Activated T-cell treated with anti-CD3 and anti-CD28 coated beads for 4 hours (primary cell): ENCODE results near the gene MEGF6.

ENCODE experiments used
- DNase-seq: peaks from one replicate; pipeline ENCODE4 v3.0.0-alpha.2; 2020

Gene MEGF6

DNA sequence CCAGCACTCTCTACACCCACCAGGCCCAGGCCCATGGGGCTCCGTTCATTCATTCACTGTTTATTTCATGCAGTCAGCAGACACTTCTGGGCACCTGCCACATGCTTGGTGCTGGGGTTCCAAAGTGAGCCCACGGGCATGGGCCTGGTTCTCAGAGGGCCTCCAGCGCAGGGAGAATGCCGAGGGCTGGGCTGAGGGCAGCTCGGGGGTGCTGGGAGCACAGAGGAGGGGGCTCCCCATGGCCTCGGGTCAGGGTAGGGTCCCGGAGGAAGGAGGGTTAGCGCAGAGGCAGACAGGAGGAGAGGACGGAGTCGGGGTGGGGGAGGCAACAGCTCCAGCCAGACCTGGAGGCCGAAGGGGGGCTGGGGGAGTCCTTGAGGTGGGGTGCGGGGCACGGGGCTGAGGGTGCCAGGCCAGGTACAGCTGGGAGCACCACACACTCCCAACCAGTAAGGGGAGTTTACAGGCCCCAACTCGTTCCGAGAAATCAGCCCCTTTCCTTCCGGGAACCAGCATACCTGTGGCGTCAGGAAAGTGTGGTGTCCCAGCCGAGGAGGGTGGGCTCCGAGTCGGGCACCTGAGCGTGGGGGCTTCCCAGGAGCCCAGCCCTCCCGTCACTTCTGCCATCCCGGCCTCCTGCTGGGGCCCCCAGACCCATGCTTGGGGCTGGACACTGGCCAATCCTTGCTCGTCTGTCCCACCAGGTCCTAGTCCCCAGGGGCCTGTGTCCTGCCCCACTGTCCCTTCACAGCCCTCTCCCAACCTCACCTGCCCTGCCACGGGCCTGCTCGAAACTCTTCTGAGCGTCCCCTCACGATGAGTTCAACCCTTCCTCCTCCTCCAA is 146.0 kb downstream of the MEGF6 start:
- DNase-seq = no peak

DNA sequence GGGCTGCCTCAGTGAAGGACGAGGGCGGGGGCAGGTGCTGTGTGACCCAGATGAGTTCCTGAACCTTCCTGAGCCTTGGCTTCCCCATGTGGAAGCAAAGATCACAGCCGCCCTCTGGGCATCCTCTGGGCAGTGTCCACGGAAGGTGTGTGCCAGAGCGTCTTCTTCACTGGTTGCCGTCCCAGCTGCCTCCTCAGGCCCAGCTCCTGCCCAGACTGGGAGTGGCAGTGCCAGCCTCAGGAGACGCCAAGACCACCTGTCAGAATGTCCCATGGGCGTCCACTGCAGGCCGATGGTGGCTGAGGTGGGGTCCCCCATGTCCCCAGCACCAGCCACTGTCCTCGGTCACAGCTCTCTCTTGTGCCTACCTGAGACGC is 146.7 kb downstream of the MEGF6 start:
- DNase-seq = no peak

GRCh38 chr1:3463891-3464648 is 147.2 kb downstream of the MEGF6 start:
- DNase-seq = no peak

- no peak for DNase-seq
Measured at GRCh38 chr1:3463408-3463863, 147.9 kb downstream of the MEGF6 start.

DNA sequence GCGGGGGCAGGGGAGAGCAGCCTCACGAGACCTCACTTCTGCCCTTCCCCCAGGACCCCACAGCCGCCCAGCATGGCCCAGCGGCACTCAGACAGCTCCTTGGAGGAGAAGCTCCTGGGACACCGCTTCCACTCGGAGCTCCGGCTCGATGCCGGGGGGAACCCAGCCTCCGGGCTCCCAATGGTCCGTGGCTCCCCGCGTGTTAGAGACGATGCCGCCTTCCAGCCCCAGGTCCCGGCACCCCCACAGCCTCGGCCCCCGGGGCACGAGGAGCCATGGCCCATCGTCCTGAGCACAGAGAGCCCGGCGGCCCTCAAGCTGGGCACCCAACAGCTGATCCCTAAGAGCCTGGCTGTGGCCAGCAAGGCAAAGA is 148.3 kb downstream of the MEGF6 start:
- DNase-seq = no peak

- no peak for DNase-seq
Measured at GRCh38 chr1:3462356-3463012, 148.8 kb downstream of the MEGF6 start.

DNA sequence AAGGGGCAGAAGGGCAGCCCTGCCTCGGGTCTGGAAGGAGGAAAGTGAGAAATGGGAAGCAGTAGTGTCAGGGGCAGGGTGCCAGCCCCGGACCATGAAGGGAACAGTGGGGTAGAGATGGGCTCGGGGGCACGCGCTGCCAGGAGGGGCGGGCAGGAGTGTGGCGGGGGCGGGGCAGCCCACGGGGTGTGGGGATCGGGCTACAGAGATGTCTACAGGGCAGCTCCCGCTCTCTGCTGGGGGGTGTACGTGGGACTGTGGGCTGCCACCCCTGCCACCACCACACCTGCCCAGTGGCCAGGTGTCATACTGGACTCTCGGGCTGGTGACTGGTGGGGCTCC is 149.4 kb downstream of the MEGF6 start:
- no peak for DNase-seq

- no peak for DNase-seq
Measured at GRCh38 chr1:3461238-3461933, 149.9 kb downstream of the MEGF6 start.

DNA sequence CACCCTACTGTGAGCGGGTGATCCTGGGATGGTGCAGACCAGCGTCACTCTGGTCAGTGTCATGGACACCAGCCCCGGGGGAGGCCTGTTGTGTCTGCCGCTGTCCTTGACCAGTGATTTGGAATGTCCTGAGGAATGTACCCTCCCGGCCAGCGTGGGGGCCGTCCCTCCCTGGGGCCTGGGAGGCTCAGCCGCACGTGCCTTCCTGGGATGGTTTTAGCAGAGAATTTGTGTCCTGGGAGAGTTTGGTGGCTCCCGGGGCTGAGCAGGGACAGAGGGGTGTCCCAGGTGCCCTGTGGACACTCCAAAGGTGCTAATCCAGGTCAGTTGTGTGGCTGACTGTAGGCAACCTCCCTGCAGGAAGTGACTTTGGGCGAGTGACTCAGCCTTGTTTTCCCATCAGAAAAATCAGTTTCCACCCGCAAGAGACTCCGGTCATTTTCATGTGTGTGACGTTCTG is 150.6 kb downstream of the MEGF6 start:
- no peak for DNase-seq

GRCh38 chr1:3459940-3460671 is 151.2 kb downstream of the MEGF6 start:
- no peak for DNase-seq

DNA sequence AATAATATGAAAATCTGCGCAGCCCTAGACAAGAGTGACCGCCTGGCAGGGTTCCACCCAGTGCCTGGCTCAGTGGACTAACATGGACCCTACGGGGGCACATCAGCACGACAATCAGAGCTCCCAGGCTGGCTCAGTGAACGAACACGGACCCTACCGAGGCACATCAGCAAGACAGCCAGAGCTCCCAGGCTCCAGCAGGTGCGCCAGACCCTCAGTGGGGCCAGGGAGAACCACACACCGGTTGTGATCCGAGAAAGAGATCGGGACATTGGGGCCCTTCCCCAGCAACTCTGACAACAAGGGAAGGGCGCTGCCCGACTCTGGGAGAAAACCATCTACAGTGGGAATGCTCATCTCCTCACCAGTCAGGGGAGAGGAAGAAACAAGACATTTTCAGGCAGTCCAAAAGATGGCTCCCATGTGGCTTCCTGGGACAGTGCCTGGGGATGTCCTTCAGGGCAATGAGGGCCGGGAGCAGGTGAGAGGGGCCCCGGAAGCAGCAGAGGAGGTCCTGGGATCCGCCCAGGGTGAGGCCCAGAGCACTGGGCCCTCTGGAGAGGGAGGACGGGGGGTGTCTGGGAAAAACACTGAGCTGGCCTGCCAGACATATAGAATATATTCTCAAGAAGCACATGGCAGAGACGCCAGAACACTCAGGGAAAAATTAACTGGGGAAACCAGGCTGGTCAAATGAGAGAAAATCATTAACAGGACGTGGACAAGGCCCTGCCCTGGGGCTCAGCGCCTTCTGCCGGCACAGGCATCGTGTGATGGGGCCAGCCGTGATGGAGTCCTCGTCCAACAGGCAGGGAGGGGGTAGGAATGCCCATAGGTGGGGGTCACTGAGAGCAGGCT is 152.0 kb downstream of the MEGF6 start:
- DNase-seq = no peak

DNA sequence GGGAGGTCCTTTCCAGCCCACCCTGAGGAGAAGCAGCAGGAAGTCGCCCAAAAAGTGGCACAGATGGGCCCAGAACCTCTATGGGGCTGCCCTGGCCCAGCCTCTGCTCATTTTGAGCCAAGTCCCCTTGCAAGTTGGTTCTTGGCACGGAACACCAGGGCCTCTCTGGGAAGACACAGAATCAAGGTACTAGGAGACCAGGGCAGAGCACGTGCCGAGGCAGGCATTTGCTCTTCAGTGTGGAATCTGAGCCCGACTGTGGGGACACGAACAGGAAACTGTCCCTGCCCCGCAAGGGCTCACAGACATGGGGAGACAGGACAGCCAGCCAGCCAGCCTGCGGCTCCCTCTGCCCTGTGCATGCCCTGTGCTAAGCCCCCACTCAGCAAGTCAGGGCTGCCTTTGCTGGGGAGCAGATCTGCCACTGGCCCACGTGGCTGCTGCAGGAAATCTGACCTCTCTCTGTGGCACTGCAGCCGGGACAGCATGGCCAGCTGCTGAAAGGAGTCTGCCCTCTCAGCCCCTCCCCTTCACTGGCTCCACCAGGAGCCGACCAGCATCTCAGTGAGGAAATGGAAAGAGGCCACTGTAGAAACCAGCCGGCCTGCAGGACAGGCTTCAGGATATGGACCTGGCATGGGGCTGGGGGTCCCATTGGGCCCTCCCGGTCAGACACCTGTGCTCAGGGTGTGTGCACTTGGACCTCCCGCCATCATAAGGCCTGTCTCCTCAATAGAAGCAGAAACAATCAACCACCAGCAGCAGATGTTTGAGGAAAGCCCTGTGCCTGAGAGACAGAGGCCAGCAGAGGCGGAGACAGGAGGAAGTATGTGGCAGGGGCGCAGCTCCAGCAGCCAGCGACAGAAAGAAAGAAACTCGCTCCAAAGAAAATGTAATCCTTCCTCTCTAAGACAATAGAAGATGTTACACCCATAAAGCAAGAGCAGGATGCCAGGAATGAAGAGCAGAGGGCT is 153.1 kb downstream of the MEGF6 start:
- DNase-seq = no peak

DNA sequence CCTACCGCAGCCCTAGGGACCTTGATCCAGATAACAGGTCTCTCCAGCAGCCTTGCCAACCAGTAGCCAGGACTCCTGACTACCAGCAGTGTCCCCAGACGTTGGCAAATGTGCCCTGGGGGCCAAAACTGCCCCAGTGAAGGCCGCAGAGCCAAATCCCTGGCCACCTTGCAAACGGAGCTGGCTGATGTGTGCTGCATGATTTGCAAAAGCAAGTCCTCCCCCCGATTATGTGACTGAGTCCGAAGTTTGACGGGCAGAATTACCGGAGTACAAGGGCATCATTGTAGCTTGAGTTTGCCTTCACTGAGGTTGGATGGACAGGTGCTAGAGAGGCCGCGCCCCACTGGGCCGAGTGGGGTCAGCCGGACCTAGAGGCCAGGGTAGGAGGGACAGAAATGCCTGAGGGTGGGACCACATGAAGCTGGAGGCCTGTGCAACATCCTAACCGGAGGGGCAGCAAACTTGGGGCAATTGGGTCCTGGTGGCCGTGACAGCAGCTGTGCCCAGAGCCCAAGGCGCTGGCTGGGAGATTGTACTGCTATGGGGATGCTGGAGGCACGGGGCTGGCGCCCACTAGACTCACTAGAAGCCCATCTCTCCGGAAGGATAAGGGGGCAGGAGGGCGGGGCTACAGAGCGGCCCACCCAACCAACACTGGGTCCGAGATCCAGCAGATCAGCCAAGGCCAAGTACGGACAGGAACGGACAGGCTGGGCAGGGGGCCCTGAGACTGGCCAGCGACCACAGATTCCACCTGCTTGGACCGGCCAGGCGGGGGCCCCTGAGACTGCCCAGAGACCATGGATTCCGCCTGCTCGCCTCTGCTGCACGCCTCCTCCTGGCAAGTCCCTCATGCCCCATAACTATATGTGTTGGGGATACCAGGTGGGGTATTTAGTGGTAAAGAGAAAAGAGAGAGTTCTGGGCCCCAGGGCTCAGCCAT is 154.1 kb downstream of the MEGF6 start:
- no peak for DNase-seq

DNA sequence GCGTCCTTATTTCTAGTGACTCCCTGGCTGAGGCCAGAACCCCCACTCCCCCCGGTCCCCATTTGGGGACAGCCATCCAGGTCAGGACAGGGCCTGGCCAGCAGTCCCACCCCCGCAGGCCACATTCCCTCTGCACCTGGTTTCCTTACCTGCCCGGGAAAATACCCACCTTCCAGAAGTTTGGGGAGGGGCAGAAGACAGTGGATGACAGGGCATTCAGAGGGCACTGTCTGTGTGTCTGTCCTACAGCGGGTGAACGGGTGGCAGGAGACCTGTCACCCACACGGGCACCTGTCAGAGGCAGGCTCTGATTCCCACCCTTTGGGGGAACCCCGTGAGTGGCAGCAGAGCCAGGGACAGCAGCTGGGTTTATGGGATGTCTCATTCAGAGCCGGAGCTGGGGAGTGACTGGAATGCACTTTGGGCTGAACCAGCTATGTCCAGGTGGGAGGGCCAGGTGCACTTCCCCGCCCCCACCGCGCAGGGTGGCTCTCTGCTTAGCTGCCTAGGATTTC is 154.8 kb downstream of the MEGF6 start:
- DNase-seq = no peak

GRCh38 chr1:3455670-3456448 is 155.4 kb downstream of the MEGF6 start:
- DNase-seq = no peak

DNA sequence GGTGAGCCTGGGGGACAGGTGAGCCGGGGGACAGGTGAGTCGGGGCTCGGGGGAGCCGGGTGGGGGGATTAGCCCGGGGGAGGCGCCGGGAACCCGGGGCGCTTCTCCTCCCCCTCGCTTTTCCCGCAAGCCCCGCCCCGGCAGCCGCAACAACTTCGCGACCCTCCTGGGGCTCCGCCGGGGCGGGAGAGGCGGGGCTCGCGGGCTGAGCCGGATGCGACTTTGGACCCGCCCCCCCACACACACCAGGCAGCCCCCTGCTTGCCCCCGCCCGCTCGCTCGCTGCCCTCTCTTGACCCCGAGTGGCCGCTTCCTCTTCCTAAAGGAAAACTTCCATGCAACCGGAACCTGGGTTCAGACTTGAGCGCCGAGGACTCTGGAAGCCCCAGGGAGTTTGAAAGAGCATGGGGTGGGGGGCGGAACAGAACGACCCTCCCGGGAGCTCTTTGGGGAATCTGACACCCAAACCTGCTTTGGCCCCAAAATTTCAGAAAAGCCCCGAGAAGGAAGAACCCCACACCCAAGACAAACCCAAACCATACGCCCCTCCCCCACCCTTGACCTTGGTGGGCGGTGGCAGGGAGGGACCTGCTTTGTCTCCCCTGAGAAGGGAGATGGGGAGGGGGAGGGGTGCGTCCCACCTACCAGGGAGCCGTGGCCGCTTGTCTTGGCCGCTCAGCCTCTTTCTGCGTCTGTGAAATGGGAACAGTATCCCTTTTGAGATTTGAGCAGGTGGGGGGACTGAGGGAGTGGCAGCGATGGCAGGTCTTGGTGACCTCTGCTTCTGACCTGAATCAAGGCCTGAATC is 156.3 kb downstream of the MEGF6 start:
- DNase-seq = no peak
